Panc1 (cell line): ENCODE measurements around the gene SPRING1. TPM values are rescaled to one million over a fixed set of nuclear protein-coding genes. Genes with fewer than 3 reads are reported as not detected.

ENCODE experiments used
- ATAC-seq: fragments of 200-7000 bp; cut with Tn5 transposase; 2 replicates; pipeline ENCODE4 v1.9.1; 2020; ENCODE audit warnings: mild to moderate bottlenecking, moderate library complexity
- BruUV-seq: library from RNA; stranded (reverse); fragments of 400-500 nt; replicated peaks from 2 replicates; lab custom pipeline; 2021; lab: Mats Ljungman, UMichigan
- CTCF ChIA-PET: fragments of 300-600 bp; sonication (Branson Sonifier 250); formaldehyde crosslinking; loops from one replicate; lab custom pipeline; 2022; ENCODE audit warnings: antibody characterized with exemption; lab: Charles Lee
- POLR2A ChIA-PET: fragments of 300-600 bp; sonication (Branson Sonifier 250); formaldehyde crosslinking; loops from one replicate; lab custom pipeline; 2022; ENCODE audit warnings: antibody characterized with exemption; lab: Charles Lee
- DNase-seq: peaks from one replicate; pipeline ENCODE4 v3.0.0-alpha.2; 2010; ENCODE audit warnings: low read depth, low spot score
- H3K27ac ChIP-seq: 2 replicates; pipeline ENCODE4 v1.5.1; 2011; ENCODE audit warnings: mild to moderate bottlenecking, low read length, inconsistent platforms
- H3K27me3 ChIP-seq: fragments of 200-500 bp; sonication (Bioruptor generic); 2 replicates; pipeline ENCODE4 v1.6.0; 2014; ENCODE audit warnings: low read length, inconsistent platforms; ENCODE audit not compliant: control insufficient read depth, insufficient read depth
- H3K36me3 ChIP-seq: fragments of 200-500 bp; sonication (Bioruptor generic); 2 replicates; pipeline ENCODE4 v1.5.1; 2014; ENCODE audit warnings: inconsistent platforms, mild to moderate bottlenecking, low read length, moderate library complexity; ENCODE audit not compliant: control insufficient read depth, insufficient read depth
- H3K4me1 ChIP-seq: 2 replicates; pipeline ENCODE4 v1.5.1; 2011; ENCODE audit warnings: inconsistent platforms, mild to moderate bottlenecking, low read length, moderate library complexity; ENCODE audit not compliant: control insufficient read depth, insufficient read depth
- H3K4me3 ChIP-seq, 2 experiments: 2 replicates each; pipeline ENCODE4 v1.5.1; 2011 to 2012; ENCODE audit warnings: low read depth in 2 of 2, low read length in 2 of 2, mild to moderate bottlenecking in 2 of 2, inconsistent platforms in 1 of 2, moderate library complexity in 1 of 2
- H3K9me3 ChIP-seq: fragments of 200-500 bp; sonication (Bioruptor generic); 2 replicates; pipeline ENCODE4 v1.5.1; 2014; ENCODE audit warnings: low read depth, mild to moderate bottlenecking, inconsistent platforms, low read length, moderate library complexity; ENCODE audit not compliant: control insufficient read depth, insufficient read depth
- POLR2AphosphoS5 ChIP-seq: IDR thresholded peaks from 2 replicates; pipeline ENCODE4 v1.6.1; 2012; ENCODE audit warnings: mild to moderate bottlenecking, low read depth, low read length, moderate library complexity
- SIN3A ChIP-seq: IDR thresholded peaks from 2 replicates; pipeline ENCODE4 v1.6.1; 2012; ENCODE audit warnings: low read depth, mild to moderate bottlenecking, low read length, moderate library complexity, borderline replicate concordance; ENCODE audit not compliant: insufficient read depth
- TCF7L2 ChIP-seq: IDR thresholded peaks from 2 replicates; pipeline ENCODE4 v1.6.1; 2011; ENCODE audit warnings: mild to moderate bottlenecking, low read depth, low read length, inconsistent platforms
- in situ Hi-C: cut with HindIII; loops from 2 replicates; pipeline ENCODE4 v1.10.0; 2016; ENCODE audit warnings: low sequenced_read_pairs, low pct_unique_long_range_greater_than_20kb
- intact Hi-C: fragments of 100-400 bp; cut with micrococcal nuclease; formaldehyde crosslinking; loops from one replicate; pipeline ENCODE4 v1.10.0; 2022; ENCODE audit not compliant: unreplicated experiment
- total RNA-seq: library from RNA; stranded (reverse); gene quantifications from one replicate; pipeline ENCODE4 v1.2.1, GENCODE V29; 2021; ENCODE audit not compliant: unreplicated experiment
- TF ChIP-seq, protein P1 (sequence below), 2 experiments: IDR thresholded peaks; 2 replicates each; pipeline ENCODE4 v1.6.1; 2011 to 2012; ENCODE audit warnings: low read depth in 2 of 2, control low read depth in 1 of 2, low read length in 1 of 2, mild to moderate bottlenecking in 1 of 2, moderate library complexity in 1 of 2; ENCODE audit not compliant: insufficient read depth in 1 of 2
- TF ChIP-seq, protein P2 (sequence below): fragments of 450-650 bp; IDR thresholded peaks from 2 replicates; pipeline ENCODE4 v1.5.1; 2017; ENCODE audit warnings: mild to moderate bottlenecking

SPRING1 gene
- total RNA-seq, 1 experiment from 2014 or later = 71.1 TPM

DNA sequence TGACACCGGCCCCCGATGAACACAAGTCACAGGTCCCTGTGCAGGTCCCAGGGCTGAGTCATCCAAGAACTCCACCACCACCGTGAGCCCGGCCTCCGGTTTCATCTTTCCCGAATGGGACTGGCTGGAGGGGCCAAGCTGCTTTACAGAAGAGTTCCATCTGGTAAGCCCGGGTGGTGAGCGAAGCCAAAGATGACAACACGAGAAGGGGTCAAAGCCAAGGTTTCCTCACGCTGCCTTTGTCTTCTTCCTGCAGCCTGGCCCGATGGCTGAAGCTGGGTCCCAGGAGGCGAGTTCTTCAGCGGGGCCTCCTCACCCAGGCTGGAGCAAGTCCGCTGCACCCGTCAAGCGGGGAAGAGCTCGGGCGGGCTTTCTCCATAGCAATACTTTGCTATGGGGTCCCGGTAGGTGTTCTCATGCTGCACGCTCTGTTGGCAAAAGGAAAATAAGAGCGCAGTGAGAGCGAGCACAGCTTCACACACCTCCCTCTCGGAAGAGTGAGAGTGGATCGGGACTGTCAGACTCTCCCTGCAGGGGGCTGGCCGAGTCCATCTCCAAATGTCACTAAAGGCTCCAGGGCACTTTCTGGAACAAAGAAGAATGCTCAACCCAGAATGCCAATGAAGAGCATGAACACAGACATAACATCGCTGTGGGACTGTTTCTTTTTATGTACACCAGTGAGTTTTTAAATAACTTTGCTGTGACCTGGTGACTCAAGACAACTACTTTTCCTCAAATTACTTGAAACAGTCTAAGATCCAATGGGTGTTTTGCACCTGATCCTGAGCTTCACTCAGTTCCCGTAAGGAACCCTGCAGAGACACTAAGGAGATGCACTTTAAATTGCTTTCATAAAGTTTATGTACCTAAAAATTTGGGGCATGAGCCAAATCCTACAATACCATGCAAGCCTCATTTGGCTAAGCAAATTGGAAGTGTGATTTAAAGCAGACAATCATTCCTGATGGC, 20.1 kb downstream of the SPRING1 start:
- DNase-seq (no peak), ATAC-seq (no peak)
- no peak for TF ChIP-seq TCF7L2
- TF ChIP-seq, protein P1, sequence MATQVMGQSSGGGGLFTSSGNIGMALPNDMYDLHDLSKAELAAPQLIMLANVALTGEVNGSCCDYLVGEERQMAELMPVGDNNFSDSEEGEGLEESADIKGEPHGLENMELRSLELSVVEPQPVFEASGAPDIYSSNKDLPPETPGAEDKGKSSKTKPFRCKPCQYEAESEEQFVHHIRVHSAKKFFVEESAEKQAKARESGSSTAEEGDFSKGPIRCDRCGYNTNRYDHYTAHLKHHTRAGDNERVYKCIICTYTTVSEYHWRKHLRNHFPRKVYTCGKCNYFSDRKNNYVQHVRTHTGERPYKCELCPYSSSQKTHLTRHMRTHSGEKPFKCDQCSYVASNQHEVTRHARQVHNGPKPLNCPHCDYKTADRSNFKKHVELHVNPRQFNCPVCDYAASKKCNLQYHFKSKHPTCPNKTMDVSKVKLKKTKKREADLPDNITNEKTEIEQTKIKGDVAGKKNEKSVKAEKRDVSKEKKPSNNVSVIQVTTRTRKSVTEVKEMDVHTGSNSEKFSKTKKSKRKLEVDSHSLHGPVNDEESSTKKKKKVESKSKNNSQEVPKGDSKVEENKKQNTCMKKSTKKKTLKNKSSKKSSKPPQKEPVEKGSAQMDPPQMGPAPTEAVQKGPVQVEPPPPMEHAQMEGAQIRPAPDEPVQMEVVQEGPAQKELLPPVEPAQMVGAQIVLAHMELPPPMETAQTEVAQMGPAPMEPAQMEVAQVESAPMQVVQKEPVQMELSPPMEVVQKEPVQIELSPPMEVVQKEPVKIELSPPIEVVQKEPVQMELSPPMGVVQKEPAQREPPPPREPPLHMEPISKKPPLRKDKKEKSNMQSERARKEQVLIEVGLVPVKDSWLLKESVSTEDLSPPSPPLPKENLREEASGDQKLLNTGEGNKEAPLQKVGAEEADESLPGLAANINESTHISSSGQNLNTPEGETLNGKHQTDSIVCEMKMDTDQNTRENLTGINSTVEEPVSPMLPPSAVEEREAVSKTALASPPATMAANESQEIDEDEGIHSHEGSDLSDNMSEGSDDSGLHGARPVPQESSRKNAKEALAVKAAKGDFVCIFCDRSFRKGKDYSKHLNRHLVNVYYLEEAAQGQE (IDR thresholded peaks at IDR 0.05; ENCODE audit: insufficient read depth in 1 of 2, low read depth in 2 of 2, low read length in 1 of 2) = no peak
- TF ChIP-seq SIN3A = no peak
- intact Hi-C loops (no loop called here), in situ Hi-C loops (no loop called here)
- no peak overlapping the region for H3K27ac ChIP-seq
- H3K9me3 ChIP-seq = no peaks in the 10 kb centered on the region
- no TSS peak for BruUV-seq
- H3K27me3 ChIP-seq = no peaks in the 10 kb centered on the region
- peaks cover 4% of the 10 kb centered on the region; the same call in 1 of the 2 replicates for H3K4me1 ChIP-seq
- peaks cover 7% of the 10 kb centered on the region for H3K36me3 ChIP-seq
- H3K4me3 ChIP-seq = no peak overlapping the region
- POLR2A ChIA-PET = no interaction called here
- CTCF ChIA-PET = no interaction called here

DNA sequence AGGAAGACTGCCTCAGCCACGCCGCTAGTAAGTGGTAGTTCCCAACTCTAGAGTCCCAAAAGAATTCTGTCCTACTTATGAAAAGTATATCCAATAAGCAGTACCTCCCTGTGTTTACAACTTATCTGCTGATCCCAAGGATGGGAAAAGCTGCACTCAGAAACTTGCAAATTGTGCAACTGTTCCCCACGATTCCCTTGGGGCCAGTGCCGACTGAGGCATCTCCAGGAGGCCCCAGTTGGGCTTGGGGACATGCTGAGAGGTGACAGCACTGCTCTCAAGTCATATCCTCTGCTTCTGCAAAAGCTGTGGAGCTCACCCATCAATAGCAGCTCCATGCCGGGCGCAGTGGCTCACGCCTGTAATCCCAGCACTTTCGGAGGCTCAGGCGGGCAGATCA, 23.7 kb downstream of the SPRING1 start:
- in situ Hi-C loops (no loop called here), intact Hi-C loops (no loop called here)
- no peak for ATAC-seq
- no peaks in the 10 kb centered on the region for H3K9me3 ChIP-seq
- CTCF ChIA-PET = no interaction called here
- H3K4me1 ChIP-seq = peaks cover 16% of the 10 kb centered on the region; the same call in 1 of the 2 replicates
- DNase-seq = no peak
- TF ChIP-seq, protein P1 (IDR thresholded peaks at IDR 0.05; ENCODE audit: insufficient read depth in 1 of 2, low read depth in 2 of 2, low read length in 1 of 2) = no peak
- TF ChIP-seq POLR2AphosphoS5 (no peak), SIN3A (no peak), TCF7L2 (no peak)
- TF ChIP-seq, protein P2, sequence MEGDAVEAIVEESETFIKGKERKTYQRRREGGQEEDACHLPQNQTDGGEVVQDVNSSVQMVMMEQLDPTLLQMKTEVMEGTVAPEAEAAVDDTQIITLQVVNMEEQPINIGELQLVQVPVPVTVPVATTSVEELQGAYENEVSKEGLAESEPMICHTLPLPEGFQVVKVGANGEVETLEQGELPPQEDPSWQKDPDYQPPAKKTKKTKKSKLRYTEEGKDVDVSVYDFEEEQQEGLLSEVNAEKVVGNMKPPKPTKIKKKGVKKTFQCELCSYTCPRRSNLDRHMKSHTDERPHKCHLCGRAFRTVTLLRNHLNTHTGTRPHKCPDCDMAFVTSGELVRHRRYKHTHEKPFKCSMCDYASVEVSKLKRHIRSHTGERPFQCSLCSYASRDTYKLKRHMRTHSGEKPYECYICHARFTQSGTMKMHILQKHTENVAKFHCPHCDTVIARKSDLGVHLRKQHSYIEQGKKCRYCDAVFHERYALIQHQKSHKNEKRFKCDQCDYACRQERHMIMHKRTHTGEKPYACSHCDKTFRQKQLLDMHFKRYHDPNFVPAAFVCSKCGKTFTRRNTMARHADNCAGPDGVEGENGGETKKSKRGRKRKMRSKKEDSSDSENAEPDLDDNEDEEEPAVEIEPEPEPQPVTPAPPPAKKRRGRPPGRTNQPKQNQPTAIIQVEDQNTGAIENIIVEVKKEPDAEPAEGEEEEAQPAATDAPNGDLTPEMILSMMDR = no peak
- H3K4me3 ChIP-seq = no peak overlapping the region
- no peaks in the 10 kb centered on the region; the same call in 1 of the 2 replicates for H3K27me3 ChIP-seq
- no peak overlapping the region for H3K27ac ChIP-seq
- H3K36me3 ChIP-seq = peaks cover 7% of the 10 kb centered on the region
- POLR2A ChIA-PET = interaction anchor here (0.6 to 0.7 kb wide), 2 partner anchors 228 to 1634 kb away, joined by 5 read pairs; no protein-coding TSS in a partner anchor
- no TSS peak for BruUV-seq
